Thyroid gland (tissue), 4 donors: Measurements from ENCODE around the gene SRGAP1. TPM values are rescaled to one million over a fixed set of nuclear protein-coding genes. Genes with fewer than 3 reads are reported as not detected.
A peak's percentile ranks its signal among the peaks of the same experiment; 100 is the strongest.
"Not testable (repeated sequence)": the region's sequence is repeated elsewhere in the genome, so short reads cannot be mapped to it uniquely, and the experiment has no call there.

Source experiments
- DNase-seq, 2 donors: peaks; one replicate each; pipeline ENCODE4 v3.0.0-alpha.2; 2019
- H3K27ac ChIP-seq, 3 donors: fragments of 200-600 bp; sonication (generic); 1 replicate in 2 of 3; 2 replicates in 1 of 3; pipeline ENCODE4 v1.5.1; 2016 to 2019; ENCODE audit warnings: mild to moderate bottlenecking in 1 of 3, moderate library complexity in 1 of 3
- H3K27me3 ChIP-seq: fragments of 200-600 bp; sonication (generic); one replicate; pipeline ENCODE4 v1.5.1; 2019
- H3K36me3 ChIP-seq, 2 donors: fragments of 200-600 bp; sonication (generic); one replicate each; pipeline ENCODE4 v1.5.1; 2016 to 2019
- H3K4me1 ChIP-seq, 2 donors: fragments of 200-600 bp; sonication (generic); one replicate each; pipeline ENCODE4 v1.5.1; 2017 to 2019
- H3K4me3 ChIP-seq, 3 donors: fragments of 200-600 bp; sonication (generic); replicated peaks in 1 of 3; 1 replicate in 2 of 3; 2 replicates in 1 of 3; pipeline ENCODE4 v1.5.1; 2016; ENCODE audit warnings: mild to moderate bottlenecking in 1 of 3
- H3K9me3 ChIP-seq: fragments of 200-600 bp; sonication (generic); one replicate; pipeline ENCODE4 v1.5.1; 2017
- CTCF ChIP-seq, 6 experiments: fragments of 200-600 bp in 3 of 6; fragments of 450-650 bp in 3 of 6; sonication (generic) in 3 of 6; IDR thresholded peaks; one replicate each; pipeline ENCODE4 v1.5.1; 2016 to 2019; ENCODE audit warnings: antibody characterized with exemption in 6 of 6, mild to moderate bottlenecking in 2 of 6, inconsistent platforms in 1 of 6, moderate library complexity in 1 of 6
- POLR2A ChIP-seq, 2 donors: fragments of 450-650 bp; IDR thresholded peaks; one replicate each; pipeline ENCODE4 v1.6.1; 2017; ENCODE audit warnings: antibody characterized with exemption in 2 of 2, mild to moderate bottlenecking in 2 of 2, moderate library complexity in 1 of 2
- WGBS, 2 donors: methylation state at CpG; one replicate each; pipeline ENCODE4 v1.1.5; 2017; 5-methylcytosine and 5-hydroxymethylcytosine counted together
- intact Hi-C: fragments of 100-400 bp; cut with DNase I; formaldehyde crosslinking; loops from one replicate; pipeline ENCODE4 v1.15.1; 2023
- total RNA-seq, 4 donors: library from RNA; depleted of rRNA; stranded (reverse); fragments of >200 nt; gene quantifications; one replicate each; pipeline ENCODE4 v1.2.3, GENCODE V29; 2016

The SRGAP1 gene
- total RNA-seq, 4 donors from 2014 or later, result 14.1 to 26.3 (median 20.9) TPM

GRCh38 chr12:64028541-64028940 lies 184.0 kb downstream of the SRGAP1 start:
- H3K4me1 ChIP-seq, result peaks cover 6 to 16% of the 10 kb centered on the region in 2 donors
- intact Hi-C loops, result no loop called here
- peak; percentile 18 to 31 for DNase-seq
- H3K27me3 ChIP-seq, result no peaks in the 10 kb centered on the region
- 44 to 69% methylated on average over 5 of the region's 5 CpGs for WGBS, 2 donors
- peak overlapping the region; percentile 37 to 74 (median 56) for H3K27ac ChIP-seq
- TF ChIP-seq POLR2A (IDR thresholded peaks at IDR 0.05), result no peak
- no peak for TF ChIP-seq CTCF (IDR thresholded peaks at IDR 0.05)
- no peaks in the 10 kb centered on the region for H3K36me3 ChIP-seq
- H3K4me3 ChIP-seq, result no peak overlapping the region
- H3K9me3 ChIP-seq, result no peaks in the 10 kb centered on the region

GRCh38 chr12:64029013-64029857 lies 184.7 kb downstream of the SRGAP1 start:
- Histone ChIP-seq H3K4me1 (peaks cover 7 to 16% of the 10 kb centered on the region in 2 donors), H3K4me3 (no peak overlapping the region), H3K27ac (peak overlapping the region; percentile 37 to 74 (median 56)), H3K27me3 (no peaks in the 10 kb centered on the region), H3K36me3 (no peaks in the 10 kb centered on the region), H3K9me3 (no peaks in the 10 kb centered on the region)
- peak in 1 of 2 donors; percentile 26 for DNase-seq
- WGBS, 2 donors, result 75 to 77% methylated on average over 13 of the region's 13 CpGs
- intact Hi-C loops, result no loop called here
- TF ChIP-seq POLR2A (IDR thresholded peaks at IDR 0.05) (no peak), CTCF (IDR thresholded peaks at IDR 0.05) (no peak)

GRCh38 chr12:64030155-64030554 lies 185.7 kb downstream of the SRGAP1 start:
- TF ChIP-seq CTCF (IDR thresholded peaks at IDR 0.05), result no peak
- peaks cover 9 to 21% of the 10 kb centered on the region in 2 donors for H3K4me1 ChIP-seq
- no peak overlapping the region for H3K4me3 ChIP-seq
- no peaks in the 10 kb centered on the region for H3K9me3 ChIP-seq
- no peaks in the 10 kb centered on the region for H3K27me3 ChIP-seq
- intact Hi-C loops, result no loop called here
- DNase-seq, result no peak
- H3K36me3 ChIP-seq, result no peaks in the 10 kb centered on the region
- H3K27ac ChIP-seq, result no peak overlapping the region

GRCh38 chr12:64034056-64034455 lies 189.6 kb downstream of the SRGAP1 start:
- H3K4me3 ChIP-seq, H3K36me3 ChIP-seq, H3K9me3 ChIP-seq, DNase-seq, intact Hi-C loops, H3K27me3 ChIP-seq: not testable (repeated sequence)
- 89 to 100% methylated on average over 2 of the region's 2 CpGs for WGBS, 2 donors
- Histone ChIP-seq H3K27ac (peak overlapping the region in 2 of 3 donors; percentile 6 to 12), H3K4me1 (peaks cover 4 to 10% of the 10 kb centered on the region in 2 donors)

- Histone ChIP-seq H3K36me3 (no peaks in the 10 kb centered on the region), H3K4me3 (no peak overlapping the region), H3K27ac (peak overlapping the region in 2 of 3 donors; percentile 6 to 12), H3K27me3 (no peaks in the 10 kb centered on the region), H3K9me3 (no peaks in the 10 kb centered on the region), H3K4me1 (peaks cover 4 to 15% of the 10 kb centered on the region in 2 donors)
- intact Hi-C loops, result no loop called here
- no peak for TF ChIP-seq CTCF (IDR thresholded peaks at IDR 0.05)
- no peak for TF ChIP-seq POLR2A (IDR thresholded peaks at IDR 0.05)
- DNase-seq, result peak; percentile 67 to 73
These were observed 190.5 kb downstream of the SRGAP1 start for GRCh38 chr12:64034901-64035576.
